Activated CD4-positive, alpha-beta T cell treated with anti-CD3 and anti-CD28 coated beads for 24 hours (primary cell): Measurements from ENCODE around the gene EVX2.

Source experiments
- DNase-seq, 2 donors: peaks; one replicate each; pipeline ENCODE4 v3.0.0-alpha.2; 2020; ENCODE audit warnings: low read depth in 2 of 2

The EVX2 gene

GRCh38 chr2:176122052-176122682 is 38.4 kb upstream of the EVX2 start:
- no peak for DNase-seq

- no peak for DNase-seq
Observed at GRCh38 chr2:176121190-176122051, 37.7 kb upstream of the EVX2 start.

GRCh38 chr2:176120364-176121189 is 36.8 kb upstream of the EVX2 start:
- no peak for DNase-seq

GRCh38 chr2:176118601-176119339 is 35.0 kb upstream of the EVX2 start:
- DNase-seq = no peak

- DNase-seq = no peak
Observed at GRCh38 chr2:176117823-176118371, 34.1 kb upstream of the EVX2 start.

GRCh38 chr2:176117162-176117822 is 33.5 kb upstream of the EVX2 start:
- no peak for DNase-seq

- DNase-seq = no peak
Observed at GRCh38 chr2:176115883-176116813, 32.4 kb upstream of the EVX2 start, which contains the start of gene HOXD10. HOXD10 (plus strand) TSS chr2:176116778; CDS start chr2:176116834, 56 bp downstream.

GRCh38 chr2:176114930-176115625 is 31.3 kb upstream of the EVX2 start:
- no peak for DNase-seq

- no peak for DNase-seq
Observed at GRCh38 chr2:176114120-176114929, 30.6 kb upstream of the EVX2 start.

- DNase-seq = no peak
Observed at GRCh38 chr2:176112375-176113302, 28.9 kb upstream of the EVX2 start.

GRCh38 chr2:176111846-176112374 is 28.1 kb upstream of the EVX2 start:
- no peak for DNase-seq

- no peak for DNase-seq
Observed at GRCh38 chr2:176111309-176111663, 27.5 kb upstream of the EVX2 start.

- no peak for DNase-seq
Observed at GRCh38 chr2:176110415-176111308, 26.9 kb upstream of the EVX2 start.

- DNase-seq = no peak
Observed at GRCh38 chr2:176109946-176110345, 26.2 kb upstream of the EVX2 start.

- no peak for DNase-seq
Observed at GRCh38 chr2:176109192-176109901, 25.6 kb upstream of the EVX2 start.
